T-helper 1 cell treated with Interleukin-12 subunit alpha and Interleukin-12 subunit beta and Interleukin-4 antibody, amounts not matched to agents 30 ng/mL and 1 ng/mL, for 36 hours (primary cell): ENCODE measurements around the gene MRPL33. TPM values are rescaled to one million over a fixed set of nuclear protein-coding genes. Genes with fewer than 3 reads are reported as not detected.
"Not testable (repeated sequence)": the region's sequence is repeated elsewhere in the genome, so short reads cannot be mapped to it uniquely, and the experiment has no call there.

Source experiments
- intact Hi-C: fragments of 100-400 bp; cut with micrococcal nuclease; formaldehyde crosslinking; loops from one replicate; pipeline ENCODE4 v1.15.1; 2024
- total RNA-seq: library from RNA; stranded (reverse); gene quantifications from 2 replicates; pipeline ENCODE4 v1.2.3, GENCODE V29; 2022

Gene MRPL33
- total RNA-seq, 1 donor from 2014 or later = 33.4 TPM

GRCh38 chr2:27741673-27742072 is 29.8 kb upstream of the MRPL33 start:
- intact Hi-C loops = no loop called here

GRCh38 chr2:27742571-27742970 is 28.9 kb upstream of the MRPL33 start:
- intact Hi-C loops = no loop called here

GRCh38 chr2:27745494-27745893 is 26.0 kb upstream of the MRPL33 start:
- intact Hi-C loops = not testable (repeated sequence)

- intact Hi-C loops = no loop called here
These were observed 25.2 kb upstream of the MRPL33 start for GRCh38 chr2:27746325-27746724.

- intact Hi-C loops = no loop called here
These were observed 23.6 kb upstream of the MRPL33 start for GRCh38 chr2:27747827-27748352.

GRCh38 chr2:27748803-27749554 is 22.5 kb upstream of the MRPL33 start:
- intact Hi-C loops = not testable (repeated sequence)

- intact Hi-C loops = no loop called here
These were observed 20.1 kb upstream of the MRPL33 start for GRCh38 chr2:27751377-27751776.

- intact Hi-C loops = no loop called here
These were observed 18.8 kb upstream of the MRPL33 start for GRCh38 chr2:27752551-27753237.

- intact Hi-C loops = loop anchor here (1.0 to 2.0 kb wide), 3 partner anchors 51 to 698 kb away; no protein-coding TSS in a partner anchor
These were observed 17.4 kb upstream of the MRPL33 start for GRCh38 chr2:27754138-27754588.

GRCh38 chr2:27754831-27755230 is 16.7 kb upstream of the MRPL33 start:
- intact Hi-C loops = loop anchor here (1.0 to 2.0 kb wide), 3 partner anchors 52 to 697 kb away; no protein-coding TSS in a partner anchor

- intact Hi-C loops = no loop called here
These were observed 15.4 kb upstream of the MRPL33 start for GRCh38 chr2:27756091-27756490.

- intact Hi-C loops = no loop called here
These were observed 14.7 kb upstream of the MRPL33 start for GRCh38 chr2:27756544-27757498.

GRCh38 chr2:27762951-27763906 is 8.3 kb upstream of the MRPL33 start:
- intact Hi-C loops = no loop called here

- intact Hi-C loops = no loop called here
These were observed 7.6 kb upstream of the MRPL33 start for GRCh38 chr2:27763907-27764267.

GRCh38 chr2:27764526-27764925 is 7.0 kb upstream of the MRPL33 start:
- intact Hi-C loops = not testable (repeated sequence)

GRCh38 chr2:27765621-27766286 is 5.8 kb upstream of the MRPL33 start:
- intact Hi-C loops = no loop called here

- intact Hi-C loops = no loop called here
These were observed 5.2 kb upstream of the MRPL33 start for GRCh38 chr2:27766287-27766661.

GRCh38 chr2:27771202-27771547 is 344 bp upstream of the MRPL33 start:
- intact Hi-C loops = loop anchor here (1.0 to 5.0 kb wide), 10 partner anchors 36 to 980 kb away; partner anchors contain the start of genes BABAM2, FOSL2, PPP1CB and RBKS

- intact Hi-C loops = loop anchor here (5.0 kb wide), 2 partner anchors 184 to 479 kb away; no protein-coding TSS in a partner anchor
These were observed 1.3 kb downstream of the MRPL33 start for GRCh38 chr2:27772804-27773203.
